ENCODE measurements around the gene DDX10.

- TF ChIP-seq CTCF (IDR thresholded peaks at IDR 0.05; ENCODE audit: insufficient read depth, low read depth, low read length) (no peak), EZH2 (IDR thresholded peaks at IDR 0.05; ENCODE audit: insufficient read depth, low read length) (no peak)
Measured at GRCh38 chr11:108729227-108729871, 64.5 kb downstream of the DDX10 start.
